PFSK-1 (cell line): ENCODE results near the gene ADCY6.

Experiments used
- POLR2AphosphoS5 ChIP-seq: IDR thresholded peaks from 2 replicates; pipeline ENCODE4 v1.6.1; 2012; ENCODE audit warnings: low read depth, mild to moderate bottlenecking, control low read depth, low read length, moderate library complexity
- REST ChIP-seq, 2 experiments: IDR thresholded peaks; 2 replicates each; pipeline versions ENCODE4 v1.6.1 to v1.8.0; 2011 to 2012; ENCODE audit warnings: low read depth in 2 of 2, low read length in 2 of 2, control low read depth in 1 of 2, inconsistent platforms in 1 of 2, mild to moderate bottlenecking in 1 of 2, moderate library complexity in 1 of 2; ENCODE audit not compliant: insufficient read depth in 1 of 2
- SIN3A ChIP-seq: IDR thresholded peaks from 2 replicates; pipeline ENCODE4 v1.6.1; 2012; ENCODE audit warnings: mild to moderate bottlenecking, low read length, moderate library complexity, borderline replicate concordance; ENCODE audit not compliant: insufficient read depth

GRCh38 chr12:48779869-48780268 lies 9.0 kb downstream of the ADCY6 start:
- TF ChIP-seq REST (IDR thresholded peaks at IDR 0.05; ENCODE audit: insufficient read depth in 1 of 2, low read depth in 2 of 2, low read length in 2 of 2): no peak
- TF ChIP-seq SIN3A: no peak
- TF ChIP-seq POLR2AphosphoS5: no peak
